ENCODE measurements around the gene SFXN4. TPM values are rescaled to one million over a fixed set of nuclear protein-coding genes. Genes with fewer than 3 reads are reported as not detected.

The SFXN4 gene
- total RNA-seq, result 10 to 100 TPM; 20.5 to 32.0 TPM

GRCh38 chr10:119165171-119166117 is at the start of gene SFXN4:
Gene SFXN4 (minus strand): TSS chr10:119165714. CDS start chr10:119165647, 67 bp downstream.
- Histone ChIP-seq H3K27ac (peak within 1 kb of the TSS; percentile 66 to 88 (median 85)), H3K4me1 (peaks cover 27% of the 10 kb centered on the region), H3K4me3 (peak within 1 kb of the TSS; percentile 48 to 80), H3K9me3 (no peaks in the 10 kb centered on the region), H3K36me3 (replicated peaks in 1 of 2; ENCODE audit: insufficient read depth in 1 of 2, low read depth in 2 of 2) (peaks cover 10 to 11% of the 10 kb centered on the region in 2 donors), H3K27me3 (no peaks in the 10 kb centered on the region)
- peak; percentile 64 to 74 (median 71) for TF ChIP-seq POLR2A (IDR thresholded peaks at IDR 0.05)
- peak in 3 of 7 experiments; percentile 8 to 17 (median 8) for TF ChIP-seq CTCF (IDR thresholded peaks at IDR 0.05)
- DNase-seq (peak; percentile 77 to 82 (median 79)), ATAC-seq (peak; percentile 96)
- intact Hi-C loops (cut with DNase I), result no loop called here
- 0% methylated on average over 11 to 70 of the region's 90 CpGs for WGBS, 2 donors

DNA sequence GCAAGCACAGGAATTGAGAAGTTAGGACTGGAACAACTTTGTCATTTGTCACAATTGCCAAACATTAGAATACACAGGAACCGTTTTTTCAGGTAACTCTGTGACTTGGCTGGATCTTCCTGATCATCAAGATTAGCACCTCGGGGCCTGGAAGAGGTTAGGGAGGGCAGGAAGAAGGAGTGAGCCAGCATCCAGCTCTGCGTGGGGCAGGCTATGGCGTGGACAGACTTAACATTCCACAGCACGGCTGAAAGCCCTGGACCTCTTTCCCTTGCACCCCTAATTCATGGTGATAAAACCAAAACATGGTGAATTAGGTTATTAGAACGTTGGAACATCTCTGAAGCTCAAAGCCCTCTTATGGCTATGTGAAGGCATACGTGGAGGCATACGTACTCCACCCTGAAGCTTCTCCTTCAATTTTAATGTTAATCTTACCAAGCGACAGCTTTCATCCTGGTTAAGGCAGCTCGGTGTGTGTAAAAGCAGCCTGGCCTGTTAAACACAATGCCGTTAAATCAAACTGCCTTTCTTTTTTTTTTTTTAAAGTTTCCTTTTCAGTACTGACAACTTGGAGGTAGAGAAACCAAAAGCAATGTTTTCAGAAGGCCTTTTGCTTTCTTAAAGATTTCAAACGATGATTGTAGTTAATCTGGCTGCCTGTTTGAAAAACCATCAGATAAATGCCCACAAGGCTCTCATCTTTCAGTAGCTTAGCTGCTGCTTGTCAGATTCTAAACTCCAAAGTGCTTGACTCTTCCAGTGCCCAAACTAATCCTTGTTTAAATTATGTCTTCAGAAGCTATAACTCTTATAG is 46.3 kb upstream of the SFXN4 start:
- no peaks in the 10 kb centered on the region for H3K27me3 ChIP-seq
- H3K9me3 ChIP-seq, result no peaks in the 10 kb centered on the region
- H3K4me3 ChIP-seq, result no peak overlapping the region
- 60 to 73% methylated on average over 12 of the region's 12 CpGs for WGBS, 2 donors
- H3K36me3 ChIP-seq (replicated peaks in 1 of 2; ENCODE audit: insufficient read depth in 1 of 2, low read depth in 2 of 2), result no peaks in the 10 kb centered on the region
- peaks cover 10% of the 10 kb centered on the region for H3K4me1 ChIP-seq
- DNase-seq (no peak), ATAC-seq (no peak)
- no peak overlapping the region for H3K27ac ChIP-seq
- TF ChIP-seq POLR2A (IDR thresholded peaks at IDR 0.05) (no peak), CTCF (IDR thresholded peaks at IDR 0.05) (no peak)
- intact Hi-C loops (cut with DNase I), result no loop called here

DNA sequence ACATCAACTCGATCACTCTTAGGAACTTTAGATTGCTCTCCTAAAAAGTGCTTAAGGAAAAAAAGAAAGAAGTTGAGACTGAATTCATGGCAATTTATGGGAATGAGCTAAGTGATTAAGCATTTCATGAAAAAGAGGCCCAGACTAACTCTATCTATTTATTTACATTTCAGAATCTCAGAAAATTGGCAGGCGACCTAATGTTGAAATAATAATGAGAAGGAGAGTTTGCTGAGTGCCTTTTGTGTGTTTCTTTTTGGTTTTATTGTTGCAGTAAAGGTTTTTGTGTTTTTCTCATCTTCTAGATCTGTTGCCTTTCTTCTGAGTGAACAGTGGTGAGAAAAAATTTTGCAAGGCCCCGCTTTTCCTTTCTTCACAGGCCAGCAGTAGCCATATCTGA is 45.7 kb upstream of the SFXN4 start:
- no peak for DNase-seq
- no peak for TF ChIP-seq POLR2A (IDR thresholded peaks at IDR 0.05)
- TF ChIP-seq CTCF (IDR thresholded peaks at IDR 0.05), result no peak
- H3K4me1 ChIP-seq, result peaks cover 14% of the 10 kb centered on the region
- no peaks in the 10 kb centered on the region for H3K9me3 ChIP-seq
- no peak overlapping the region for H3K4me3 ChIP-seq
- no peak for ATAC-seq
- no peaks in the 10 kb centered on the region for H3K36me3 ChIP-seq (replicated peaks in 1 of 2; ENCODE audit: insufficient read depth in 1 of 2, low read depth in 2 of 2)
- WGBS, 2 donors, result 68 to 69% methylated on average over 3 of the region's 3 CpGs
- intact Hi-C loops (cut with DNase I), result no loop called here
- H3K27ac ChIP-seq, result no peak overlapping the region
- H3K27me3 ChIP-seq, result no peaks in the 10 kb centered on the region

- Histone ChIP-seq H3K27ac (no peak overlapping the region), H3K27me3 (no peaks in the 10 kb centered on the region), H3K9me3 (no peaks in the 10 kb centered on the region), H3K4me1 (peaks cover 19% of the 10 kb centered on the region), H3K4me3 (no peak overlapping the region), H3K36me3 (replicated peaks in 1 of 2; ENCODE audit: insufficient read depth in 1 of 2, low read depth in 2 of 2) (no peaks in the 10 kb centered on the region)
- intact Hi-C loops (cut with DNase I), result no loop called here
- DNase-seq, result no peak
- ATAC-seq, result no peak
- no peak for TF ChIP-seq CTCF (IDR thresholded peaks at IDR 0.05)
- TF ChIP-seq POLR2A (IDR thresholded peaks at IDR 0.05), result no peak
- 93% methylated on average over 2 of the region's 2 CpGs for WGBS, 2 donors
These were observed 45.1 kb upstream of the SFXN4 start for GRCh38 chr10:119210633-119211032.

Data from body of pancreas (tissue), 4 donors.